ENCODE results near the gene TMEM255A.
"Not testable (repeated sequence)": the region's sequence is repeated elsewhere in the genome, so short reads cannot be mapped to it uniquely, and the experiment has no call there.

The TMEM255A gene

GRCh38 chrX:120310861-120311726, at the start of gene TMEM255A:
TMEM255A (minus strand) TSS chrX:120311461; CDS start chrX:120311309, 152 bp downstream.
- DNase-seq, result no peak

GRCh38 chrX:120358737-120359456, 47.6 kb upstream of the TMEM255A start:
- no peak for DNase-seq

GRCh38 chrX:120357186-120357585, 45.9 kb upstream of the TMEM255A start:
- no peak for DNase-seq

- no peak for DNase-seq
These were observed 44.8 kb upstream of the TMEM255A start for GRCh38 chrX:120356084-120356483.

GRCh38 chrX:120350450-120351138, 39.3 kb upstream of the TMEM255A start:
- no peak for DNase-seq

- DNase-seq, result not testable (repeated sequence)
These were observed 33.3 kb upstream of the TMEM255A start for GRCh38 chrX:120344566-120344965.

- DNase-seq, result no peak
These were observed 25.6 kb upstream of the TMEM255A start for GRCh38 chrX:120336899-120337298.

GRCh38 chrX:120335289-120335688, 24.0 kb upstream of the TMEM255A start:
- no peak for DNase-seq

GRCh38 chrX:120334603-120335002, 23.3 kb upstream of the TMEM255A start:
- no peak for DNase-seq

GRCh38 chrX:120334151-120334550, 22.9 kb upstream of the TMEM255A start:
- no peak for DNase-seq

- DNase-seq, result no peak
These were observed 21.1 kb upstream of the TMEM255A start for GRCh38 chrX:120332394-120332793.

- no peak for DNase-seq
These were observed 19.9 kb upstream of the TMEM255A start for GRCh38 chrX:120331116-120331515.

- DNase-seq, result no peak
These were observed 10.4 kb upstream of the TMEM255A start for GRCh38 chrX:120321520-120322281.

- no peak for DNase-seq
These were observed 7.2 kb upstream of the TMEM255A start for GRCh38 chrX:120318411-120318810.

- DNase-seq, result no peak
These were observed 5.5 kb upstream of the TMEM255A start for GRCh38 chrX:120316587-120317283.

GRCh38 chrX:120315776-120316175, 4.5 kb upstream of the TMEM255A start:
- DNase-seq, result no peak

- no peak for DNase-seq
These were observed 434 bp upstream of the TMEM255A start for GRCh38 chrX:120311727-120312063.

- DNase-seq, result no peak
These were observed 1.2 kb downstream of the TMEM255A start for GRCh38 chrX:120309873-120310705.

- no peak for DNase-seq
These were observed 2.0 kb downstream of the TMEM255A start for GRCh38 chrX:120308959-120309872.

- DNase-seq, result no peak
These were observed 2.7 kb downstream of the TMEM255A start for GRCh38 chrX:120308558-120308957.

All from NCI-H1048 (cell line).